AG10803 (cell line): Measurements from ENCODE around the gene EGFR.

ENCODE experiments used
- DNase-seq: peaks from one replicate; pipeline ENCODE4 v3.0.0; 2010; ENCODE audit warnings: low read depth
- H3K4me3 ChIP-seq: 2 replicates; pipeline ENCODE4 v1.5.1; 2011; ENCODE audit warnings: mild to moderate bottlenecking, low read length, control low read depth
- TF ChIP-seq, protein P1 (sequence below): conservative IDR thresholded peaks from 2 replicates; pipeline ENCODE4 v1.5.1; 2011; ENCODE audit warnings: mild to moderate bottlenecking, low read length, control low read depth, inconsistent platforms

The EGFR gene

GRCh38 chr7:55132890-55133551 lies 114.2 kb downstream of the EGFR start:
- TF ChIP-seq, protein P1, sequence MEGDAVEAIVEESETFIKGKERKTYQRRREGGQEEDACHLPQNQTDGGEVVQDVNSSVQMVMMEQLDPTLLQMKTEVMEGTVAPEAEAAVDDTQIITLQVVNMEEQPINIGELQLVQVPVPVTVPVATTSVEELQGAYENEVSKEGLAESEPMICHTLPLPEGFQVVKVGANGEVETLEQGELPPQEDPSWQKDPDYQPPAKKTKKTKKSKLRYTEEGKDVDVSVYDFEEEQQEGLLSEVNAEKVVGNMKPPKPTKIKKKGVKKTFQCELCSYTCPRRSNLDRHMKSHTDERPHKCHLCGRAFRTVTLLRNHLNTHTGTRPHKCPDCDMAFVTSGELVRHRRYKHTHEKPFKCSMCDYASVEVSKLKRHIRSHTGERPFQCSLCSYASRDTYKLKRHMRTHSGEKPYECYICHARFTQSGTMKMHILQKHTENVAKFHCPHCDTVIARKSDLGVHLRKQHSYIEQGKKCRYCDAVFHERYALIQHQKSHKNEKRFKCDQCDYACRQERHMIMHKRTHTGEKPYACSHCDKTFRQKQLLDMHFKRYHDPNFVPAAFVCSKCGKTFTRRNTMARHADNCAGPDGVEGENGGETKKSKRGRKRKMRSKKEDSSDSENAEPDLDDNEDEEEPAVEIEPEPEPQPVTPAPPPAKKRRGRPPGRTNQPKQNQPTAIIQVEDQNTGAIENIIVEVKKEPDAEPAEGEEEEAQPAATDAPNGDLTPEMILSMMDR: no peak
- H3K4me3 ChIP-seq: peak overlapping the region; percentile 23
- DNase-seq: peak; percentile 98

DNA sequence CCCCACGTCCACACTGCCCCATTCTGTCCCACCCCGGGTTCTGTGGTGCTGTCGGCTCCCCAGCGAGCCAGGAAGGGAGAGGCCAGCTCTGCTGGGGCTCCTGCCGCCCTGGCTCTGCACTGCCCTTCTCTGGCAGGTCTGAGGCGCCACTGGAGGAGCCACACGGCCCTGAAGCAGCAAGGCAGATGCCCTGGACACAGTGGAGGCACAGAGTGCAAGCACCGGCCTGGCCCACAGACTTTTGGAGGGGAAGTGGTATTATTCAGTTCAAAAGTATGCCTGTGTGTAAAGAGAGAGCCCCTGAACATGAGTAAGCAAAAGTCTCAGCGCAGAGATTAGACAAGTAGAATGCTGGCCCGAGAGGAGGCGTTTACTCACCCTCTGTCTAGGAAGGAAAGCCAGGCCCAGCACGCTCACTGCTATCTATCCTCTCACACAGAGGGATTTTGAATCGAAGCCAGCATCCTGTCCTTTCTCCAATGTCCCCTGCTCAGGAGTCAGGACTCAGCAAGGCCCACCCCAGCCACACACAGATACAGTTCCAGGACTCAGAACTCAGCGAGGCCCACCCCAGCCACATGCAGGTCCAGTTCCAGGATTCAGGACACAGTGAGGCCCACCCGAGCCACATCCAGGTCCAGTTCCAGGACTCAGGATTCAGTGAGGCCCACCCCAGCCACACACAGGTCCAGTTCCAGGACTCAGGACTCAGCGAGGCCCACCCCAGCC lies 115.0 kb downstream of the EGFR start:
- TF ChIP-seq, protein P1: peak; percentile 14; the same call in 1 of the 2 replicates
- peak; percentile 98 for DNase-seq
- H3K4me3 ChIP-seq: no peak overlapping the region; the same call in 1 of the 2 replicates

DNA sequence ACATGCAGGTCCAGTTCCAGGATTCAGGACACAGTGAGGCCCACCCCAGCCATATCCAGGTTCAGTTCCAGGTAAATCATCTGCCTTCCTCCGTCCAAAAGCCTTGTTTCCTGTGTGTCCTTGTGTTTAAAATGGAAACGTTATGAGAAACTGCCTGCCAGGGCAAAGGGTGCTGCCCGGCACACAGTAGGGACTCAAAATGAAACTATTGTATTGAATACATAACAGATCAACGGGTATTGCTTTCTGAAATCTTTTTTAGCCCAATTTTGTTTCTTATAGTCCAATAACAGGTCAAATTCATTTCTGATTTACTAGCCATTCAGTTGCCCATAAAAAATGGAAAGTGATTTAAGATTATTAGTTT lies 115.5 kb downstream of the EGFR start:
- no peak overlapping the region for H3K4me3 ChIP-seq
- DNase-seq: no peak
- TF ChIP-seq, protein P1: no peak

DNA sequence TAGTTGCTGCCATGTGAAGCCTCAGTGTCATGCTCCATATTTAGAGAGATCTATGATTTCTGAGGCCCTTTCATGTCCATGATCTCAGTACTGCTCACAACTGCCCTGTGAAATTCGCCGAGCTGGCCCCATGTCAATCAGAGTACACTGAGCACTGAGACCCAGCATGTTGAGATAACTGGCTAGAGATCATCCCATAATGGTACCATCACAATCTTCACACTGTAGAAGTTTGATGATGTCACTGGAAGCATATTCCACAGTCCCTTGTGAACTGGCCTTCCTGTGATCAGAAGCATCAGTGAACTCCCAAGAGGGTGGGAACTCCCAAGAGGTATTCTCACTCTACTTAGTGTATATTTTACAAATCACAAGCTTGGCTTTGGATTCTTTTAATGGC lies 116.0 kb downstream of the EGFR start:
- H3K4me3 ChIP-seq: no peak overlapping the region
- DNase-seq: no peak
- TF ChIP-seq, protein P1: no peak

DNA sequence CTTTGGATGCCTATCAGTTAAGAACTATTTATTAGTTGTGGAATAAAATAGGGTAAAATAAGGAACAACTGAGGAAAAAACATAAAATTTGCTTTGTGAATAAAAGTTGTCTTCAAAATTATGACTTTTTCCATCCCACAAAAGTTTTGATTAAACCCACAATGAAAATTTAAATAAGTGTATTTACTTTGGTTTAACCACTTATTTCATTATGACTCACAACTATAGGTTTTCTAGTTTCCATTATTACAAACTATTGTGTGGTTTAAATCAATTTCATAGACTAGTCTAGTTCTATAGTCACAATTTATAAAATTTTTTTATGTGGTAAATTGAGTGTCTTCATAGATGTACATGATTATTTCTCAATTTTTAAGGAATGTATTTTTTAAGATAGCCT lies 116.6 kb downstream of the EGFR start:
- DNase-seq: no peak
- TF ChIP-seq, protein P1: no peak
- H3K4me3 ChIP-seq: no peak overlapping the region

DNA sequence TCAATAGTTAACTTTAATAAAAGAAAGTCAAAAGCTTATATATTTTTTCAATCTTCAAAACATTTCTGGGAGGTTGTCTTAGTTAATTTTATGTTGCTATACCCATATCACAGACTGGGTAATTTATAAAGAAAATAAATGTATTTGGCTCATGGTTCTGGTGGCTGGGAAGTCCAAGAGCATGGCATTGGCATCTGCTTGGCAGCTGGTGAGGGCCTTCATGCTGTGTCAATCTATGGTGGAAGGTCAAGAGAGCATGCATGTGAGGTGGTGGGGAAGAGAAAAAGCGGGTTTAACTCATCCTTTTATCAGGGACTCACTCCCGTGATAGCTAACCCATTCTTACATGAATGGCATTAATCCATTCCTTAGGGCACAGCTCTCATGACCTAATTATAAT lies 119.8 kb downstream of the EGFR start:
- TF ChIP-seq, protein P1: no peak
- DNase-seq: no peak
- no peak overlapping the region for H3K4me3 ChIP-seq
